HEK293 (cell line): ENCODE measurements around the gene NR1H3.

Source experiments
- CTCF ChIA-PET: fragments of 350-600 bp; formaldehyde crosslinking; extraction: SDS; loops from one replicate; lab custom pipeline; 2021; ENCODE audit warnings: antibody characterized with exemption; lab: Yijun Ruan, JAX
- POLR2A ChIA-PET: fragments of 300-600 bp; formaldehyde crosslinking; extraction: SDS; loops from one replicate; lab custom pipeline; 2020; ENCODE audit warnings: antibody characterized with exemption, inconsistent platforms; lab: Yijun Ruan, JAX
- H3K27ac ChIP-seq: fragments of 200-500 bp; sonication (Bioruptor generic); 2 replicates; pipeline ENCODE4 v1.5.1; 2014; ENCODE audit warnings: low read depth, low read length, control low read depth, inconsistent platforms; ENCODE audit errors: extremely low read depth
- H3K36me3 ChIP-seq, 2 experiments: fragments of 200-500 bp in 1 of 2; sonication (Bioruptor generic) in 1 of 2; 1 replicate in 1 of 2; 2 replicates in 1 of 2; pipeline ENCODE4 v1.5.1; 2014 to 2017; ENCODE audit warnings: inconsistent platforms in 2 of 2, low read length in 2 of 2; ENCODE audit not compliant: control insufficient read depth in 2 of 2, insufficient read depth in 1 of 2
- H3K4me1 ChIP-seq: fragments of 200-500 bp; sonication (Bioruptor generic); 2 replicates; pipeline ENCODE4 v1.5.1; 2014; ENCODE audit warnings: mild to moderate bottlenecking, low read length, inconsistent platforms; ENCODE audit not compliant: control insufficient read depth, insufficient read depth
- H3K4me3 ChIP-seq: 2 replicates; pipeline ENCODE4 v1.5.1; 2011; ENCODE audit warnings: low read depth, mild to moderate bottlenecking, control low read depth, low read length, moderate library complexity
- H3K9me3 ChIP-seq: fragments of 200-500 bp; sonication (Bioruptor generic); 2 replicates; pipeline ENCODE4 v1.5.1; 2014; ENCODE audit warnings: low read depth, low read length, inconsistent platforms; ENCODE audit not compliant: control insufficient read depth, insufficient read depth
- IKZF3 ChIP-seq: fragments of 450-650 bp; IDR thresholded peaks from 2 replicates; pipeline ENCODE4 v1.5.0; 2018; ENCODE audit warnings: missing biosample characterization, mild to moderate bottlenecking, missing genetic modification characterization, moderate library complexity
- PBX3 ChIP-seq: sonication (generic); formaldehyde crosslinking; IDR thresholded peaks from 2 replicates; pipeline ENCODE4 v1.8.1; 2022; ENCODE audit warnings: mild to moderate bottlenecking, moderate library complexity, missing genetic modification reagents
- PRDM4 ChIP-seq: fragments of 450-650 bp; formaldehyde crosslinking; IDR thresholded peaks from 2 replicates; pipeline ENCODE4 v1.5.1; 2017; ENCODE audit warnings: missing biosample characterization, missing genetic modification characterization
- REPIN1 ChIP-seq: fragments of 450-650 bp; formaldehyde crosslinking; IDR thresholded peaks from 2 replicates; pipeline ENCODE4 v1.5.1; 2017; ENCODE audit warnings: missing biosample characterization, missing genetic modification characterization, low read depth
- SALL2 ChIP-seq: fragments of 450-650 bp; formaldehyde crosslinking; IDR thresholded peaks from 2 replicates; pipeline ENCODE4 v1.5.0; 2017; ENCODE audit warnings: missing biosample characterization, mild to moderate bottlenecking, missing genetic modification characterization, borderline replicate concordance
- SCRT1 ChIP-seq: fragments of 450-650 bp; formaldehyde crosslinking; IDR thresholded peaks from 2 replicates; pipeline ENCODE4 v1.5.1; 2016; ENCODE audit warnings: missing biosample characterization, missing genetic modification characterization, borderline replicate concordance
- YY2 ChIP-seq: fragments of 450-650 bp; formaldehyde crosslinking; IDR thresholded peaks from 2 replicates; pipeline ENCODE4 v1.5.1; 2016; ENCODE audit warnings: missing biosample characterization, missing genetic modification characterization
- ZBTB1 ChIP-seq: fragments of 450-650 bp; formaldehyde crosslinking; IDR thresholded peaks from 2 replicates; pipeline ENCODE4 v1.5.1; 2016; ENCODE audit warnings: missing biosample characterization, missing genetic modification characterization
- ZFHX2 ChIP-seq: fragments of 450-650 bp; formaldehyde crosslinking; conservative IDR thresholded peaks from 2 replicates; pipeline ENCODE4 v1.5.1; 2016; ENCODE audit warnings: missing biosample characterization, missing genetic modification characterization
- ZFP41 ChIP-seq: fragments of 450-650 bp; formaldehyde crosslinking; IDR thresholded peaks from 2 replicates; pipeline ENCODE4 v1.5.1; 2016; ENCODE audit warnings: missing biosample characterization, missing genetic modification characterization, borderline replicate concordance
- ZNF214 ChIP-seq: fragments of 450-650 bp; formaldehyde crosslinking; IDR thresholded peaks from 2 replicates; pipeline ENCODE4 v1.5.1; 2017; ENCODE audit warnings: missing biosample characterization, mild to moderate bottlenecking, missing genetic modification characterization, borderline replicate concordance
- ZNF24 ChIP-seq: fragments of 450-650 bp; formaldehyde crosslinking; IDR thresholded peaks from 2 replicates; pipeline ENCODE4 v1.5.1; 2016; ENCODE audit warnings: missing biosample characterization, missing genetic modification characterization
- ZNF274 ChIP-seq, 2 experiments: fragments of 200-500 bp in 1 of 2; fragments of 450-650 bp in 1 of 2; sonication (Bioruptor generic) in 1 of 2; formaldehyde crosslinking in 1 of 2; IDR thresholded peaks; 2 replicates each; pipeline versions ENCODE4 v1.5.1 to v1.6.1; 2014 to 2016; ENCODE audit warnings: borderline replicate concordance in 1 of 2, inconsistent platforms in 1 of 2, low read length in 1 of 2, missing biosample characterization in 1 of 2, missing genetic modification characterization in 1 of 2
- ZNF362 ChIP-seq: fragments of 450-650 bp; formaldehyde crosslinking; IDR thresholded peaks from 2 replicates; pipeline ENCODE4 v1.5.1; 2016; ENCODE audit warnings: missing biosample characterization, missing genetic modification characterization
- ZNF510 ChIP-seq: fragments of 450-650 bp; formaldehyde crosslinking; IDR thresholded peaks from 2 replicates; pipeline ENCODE4 v1.5.1; 2018; ENCODE audit warnings: mild to moderate bottlenecking, missing genetic modification characterization, missing biosample characterization; ENCODE audit not compliant: insufficient replicate concordance
- ZNF621 ChIP-seq: fragments of 450-650 bp; formaldehyde crosslinking; IDR thresholded peaks from 2 replicates; pipeline ENCODE4 v1.5.1; 2017; ENCODE audit warnings: missing biosample characterization, missing genetic modification characterization
- ZNF701 ChIP-seq: fragments of 450-650 bp; formaldehyde crosslinking; IDR thresholded peaks from 2 replicates; pipeline ENCODE4 v1.5.1; 2016; ENCODE audit warnings: missing biosample characterization, missing genetic modification characterization
- ZNF704 ChIP-seq: fragments of 450-650 bp; formaldehyde crosslinking; IDR thresholded peaks from 2 replicates; pipeline ENCODE4 v1.5.1; 2016; ENCODE audit warnings: missing biosample characterization, missing genetic modification characterization
- ZNF776 ChIP-seq: fragments of 450-650 bp; formaldehyde crosslinking; IDR thresholded peaks from 2 replicates; pipeline ENCODE4 v1.5.0; 2017; ENCODE audit warnings: missing biosample characterization, missing genetic modification characterization, borderline replicate concordance
- ZSCAN4 ChIP-seq: fragments of 450-650 bp; formaldehyde crosslinking; IDR thresholded peaks from 2 replicates; pipeline ENCODE4 v1.5.1; 2017; ENCODE audit warnings: missing biosample characterization, missing genetic modification characterization
- TF ChIP-seq, protein P1 (sequence below): fragments of 450-650 bp; formaldehyde crosslinking; IDR thresholded peaks from 2 replicates; pipeline ENCODE4 v1.5.1; 2017; ENCODE audit warnings: missing biosample characterization, mild to moderate bottlenecking, missing genetic modification characterization, moderate library complexity
- TF ChIP-seq, protein P2 (sequence below): fragments of 450-650 bp; formaldehyde crosslinking; IDR thresholded peaks from 2 replicates; pipeline ENCODE4 v1.5.1; 2016; ENCODE audit warnings: missing biosample characterization, missing genetic modification characterization

The NR1H3 gene

DNA sequence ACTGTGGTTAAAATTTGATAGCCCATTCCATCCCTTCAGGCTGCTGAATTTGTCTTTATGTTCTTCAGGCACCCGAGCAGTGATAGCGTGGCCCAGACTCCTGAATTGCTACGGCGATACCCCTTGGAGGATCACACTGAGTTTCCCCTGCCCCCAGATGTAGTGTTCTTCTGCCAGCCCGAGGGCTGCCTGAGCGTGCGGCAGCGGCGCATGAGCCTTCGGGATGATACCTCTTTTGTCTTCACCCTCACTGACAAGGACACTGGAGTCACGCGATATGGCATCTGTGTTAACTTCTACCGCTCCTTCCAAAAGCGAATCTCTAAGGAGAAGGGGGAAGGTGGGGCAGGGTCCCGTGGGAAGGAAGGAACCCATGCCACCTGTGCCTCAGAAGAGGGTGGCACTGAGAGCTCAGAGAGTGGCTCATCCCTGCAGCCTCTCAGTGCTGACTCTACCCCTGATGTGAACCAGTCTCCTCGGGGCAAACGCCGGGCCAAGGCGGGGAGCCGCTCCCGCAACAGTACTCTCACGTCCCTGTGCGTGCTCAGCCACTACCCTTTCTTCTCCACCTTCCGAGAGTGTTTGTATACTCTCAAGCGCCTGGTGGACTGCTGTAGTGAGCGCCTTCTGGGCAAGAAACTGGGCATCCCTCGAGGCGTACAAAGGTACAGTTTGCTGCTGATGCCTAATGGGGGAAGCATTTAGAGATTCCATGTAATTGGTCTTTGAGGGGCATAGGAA, 16.9 kb downstream of the NR1H3 start:
- H3K27ac ChIP-seq, result no peak overlapping the region
- CTCF ChIA-PET, result interaction anchor here (0.9 to 2.3 kb wide), 2 partner anchors 15 to 97 kb away, joined by 3 to 5 read pairs; no protein-coding TSS in a partner anchor
- no peaks in the 10 kb centered on the region for H3K9me3 ChIP-seq
- POLR2A ChIA-PET, result interaction anchor here (0.6 kb wide), 1 partner anchor 20 kb away, joined by 6 read pairs; no protein-coding TSS in a partner anchor
- TF ChIP-seq ZFHX2 (tag by site-specific recombination) (no peak), ZNF510 (tag by site-specific recombination) (no peak), REPIN1 (tag by site-specific recombination) (no peak), ZFP41 (tag by site-specific recombination) (no peak), ZSCAN4 (tag by site-specific recombination) (no peak), IKZF3 (tag by site-specific recombination) (no peak), ZNF776 (no peak), ZNF701 (tag by site-specific recombination) (no peak), ZNF24 (no peak), YY2 (tag by site-specific recombination) (no peak), SALL2 (no peak), ZNF362 (no peak), ZBTB1 (tag by site-specific recombination) (no peak), ZNF704 (tag by site-specific recombination) (no peak)
- H3K4me1 ChIP-seq, result peaks cover 13% of the 10 kb centered on the region; the same call in 1 of the 2 replicates
- no peak overlapping the region for H3K4me3 ChIP-seq
- peaks cover 5 to 60% of the 10 kb centered on the region in 2 experiments; a peak in 2 of 3 replicates for H3K36me3 ChIP-seq

- POLR2A ChIA-PET, result no interaction called here
- peaks cover 5% of the 10 kb centered on the region; the same call in 1 of the 2 replicates for H3K4me1 ChIP-seq
- H3K27ac ChIP-seq, result no peak overlapping the region
- no peaks in the 10 kb centered on the region for H3K9me3 ChIP-seq
- CTCF ChIA-PET, result no interaction called here
- H3K4me3 ChIP-seq, result no peak overlapping the region
- H3K36me3 ChIP-seq, result peaks cover 9 to 78% of the 10 kb centered on the region in 2 experiments; a peak in 2 of 3 replicates
- no peak for TF ChIP-seq PBX3 (CRISPR knock-in tag)
- TF ChIP-seq ZNF274 (IDR thresholded peaks at IDR 0.05; ENCODE audit: low read length), result no peak
- no peak for TF ChIP-seq ZNF274 (tag by site-specific recombination; IDR thresholded peaks at IDR 0.05; ENCODE audit: borderline replicate concordance)
- TF ChIP-seq, protein P1, sequence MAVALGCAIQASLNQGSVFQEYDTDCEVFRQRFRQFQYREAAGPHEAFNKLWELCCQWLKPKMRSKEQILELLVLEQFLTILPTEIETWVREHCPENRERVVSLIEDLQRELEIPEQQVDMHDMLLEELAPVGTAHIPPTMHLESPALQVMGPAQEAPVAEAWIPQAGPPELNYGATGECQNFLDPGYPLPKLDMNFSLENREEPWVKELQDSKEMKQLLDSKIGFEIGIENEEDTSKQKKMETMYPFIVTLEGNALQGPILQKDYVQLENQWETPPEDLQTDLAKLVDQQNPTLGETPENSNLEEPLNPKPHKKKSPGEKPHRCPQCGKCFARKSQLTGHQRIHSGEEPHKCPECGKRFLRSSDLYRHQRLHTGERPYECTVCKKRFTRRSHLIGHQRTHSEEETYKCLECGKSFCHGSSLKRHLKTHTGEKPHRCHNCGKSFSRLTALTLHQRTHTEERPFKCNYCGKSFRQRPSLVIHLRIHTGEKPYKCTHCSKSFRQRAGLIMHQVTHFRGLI (tag by site-specific recombination), result no peak
- TF ChIP-seq, protein P2, sequence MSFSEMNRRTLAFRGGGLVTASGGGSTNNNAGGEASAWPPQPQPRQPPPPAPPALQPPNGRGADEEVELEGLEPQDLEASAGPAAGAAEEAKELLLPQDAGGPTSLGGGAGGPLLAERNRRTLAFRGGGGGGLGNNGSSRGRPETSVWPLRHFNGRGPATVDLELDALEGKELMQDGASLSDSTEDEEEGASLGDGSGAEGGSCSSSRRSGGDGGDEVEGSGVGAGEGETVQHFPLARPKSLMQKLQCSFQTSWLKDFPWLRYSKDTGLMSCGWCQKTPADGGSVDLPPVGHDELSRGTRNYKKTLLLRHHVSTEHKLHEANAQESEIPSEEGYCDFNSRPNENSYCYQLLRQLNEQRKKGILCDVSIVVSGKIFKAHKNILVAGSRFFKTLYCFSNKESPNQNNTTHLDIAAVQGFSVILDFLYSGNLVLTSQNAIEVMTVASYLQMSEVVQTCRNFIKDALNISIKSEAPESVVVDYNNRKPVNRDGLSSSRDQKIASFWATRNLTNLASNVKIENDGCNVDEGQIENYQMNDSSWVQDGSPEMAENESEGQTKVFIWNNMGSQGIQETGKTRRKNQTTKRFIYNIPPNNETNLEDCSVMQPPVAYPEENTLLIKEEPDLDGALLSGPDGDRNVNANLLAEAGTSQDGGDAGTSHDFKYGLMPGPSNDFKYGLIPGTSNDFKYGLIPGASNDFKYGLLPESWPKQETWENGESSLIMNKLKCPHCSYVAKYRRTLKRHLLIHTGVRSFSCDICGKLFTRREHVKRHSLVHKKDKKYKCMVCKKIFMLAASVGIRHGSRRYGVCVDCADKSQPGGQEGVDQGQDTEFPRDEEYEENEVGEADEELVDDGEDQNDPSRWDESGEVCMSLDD (tag by site-specific recombination), result no peak
- TF ChIP-seq ZNF214 (tag by site-specific recombination), result no peak
- TF ChIP-seq SCRT1 (tag by site-specific recombination), result no peak
- TF ChIP-seq ZNF621, result no peak
- no peak for TF ChIP-seq PRDM4 (tag by site-specific recombination)
Observed at GRCh38 chr11:47276923-47277322, 19.1 kb downstream of the NR1H3 start.
